Measurements from ENCODE around the gene DTD1.

Gene DTD1

DNA sequence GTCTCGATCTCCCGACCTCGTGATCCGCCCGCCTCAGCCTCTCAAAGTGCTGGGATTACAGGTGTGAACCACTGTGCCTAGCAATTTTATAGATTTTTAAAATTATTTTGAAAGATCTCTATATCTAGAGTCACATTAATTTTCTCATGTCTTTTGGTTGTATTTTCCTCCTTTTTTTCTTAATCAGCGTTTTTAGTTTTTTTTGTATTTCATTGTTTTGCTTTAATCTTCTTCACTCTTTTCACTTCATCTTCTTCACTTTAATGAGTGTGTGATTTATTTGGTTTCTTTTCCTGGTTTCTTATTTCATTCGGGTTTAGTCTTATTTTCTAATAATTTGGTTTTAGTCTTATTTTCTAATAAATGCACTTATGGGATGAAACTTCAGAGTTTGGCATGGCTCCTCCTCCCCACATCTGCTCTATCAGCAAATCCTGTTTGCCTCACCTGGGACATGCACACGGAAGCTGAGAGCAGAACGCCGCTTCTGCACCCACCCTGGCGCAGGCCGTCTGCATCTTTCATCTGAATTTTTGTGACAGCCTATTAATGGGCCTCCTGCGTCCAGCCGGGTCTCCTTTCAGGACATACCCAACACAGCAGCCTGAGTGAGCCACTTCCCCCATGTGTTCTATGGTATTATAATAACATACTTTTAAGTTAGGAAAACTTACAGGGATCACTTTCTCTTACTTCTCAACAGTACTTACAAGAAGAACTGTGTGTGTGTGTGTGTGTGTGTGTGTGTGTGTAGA, 35.5 kb downstream of the DTD1 start:
- H3K4me3 ChIP-seq (ENCODE audit: low read depth, low read length) = no peak overlapping the region
- TF ChIP-seq CTCF (IDR thresholded peaks at IDR 0.05; ENCODE audit: low read depth, low read length, missing control alignments) = no peak
- in situ Hi-C loops (cut with HindIII; ENCODE audit: low sequenced_read_pairs) = no loop called here
- DNase-seq (ENCODE audit: low read depth) = no peak

DNA sequence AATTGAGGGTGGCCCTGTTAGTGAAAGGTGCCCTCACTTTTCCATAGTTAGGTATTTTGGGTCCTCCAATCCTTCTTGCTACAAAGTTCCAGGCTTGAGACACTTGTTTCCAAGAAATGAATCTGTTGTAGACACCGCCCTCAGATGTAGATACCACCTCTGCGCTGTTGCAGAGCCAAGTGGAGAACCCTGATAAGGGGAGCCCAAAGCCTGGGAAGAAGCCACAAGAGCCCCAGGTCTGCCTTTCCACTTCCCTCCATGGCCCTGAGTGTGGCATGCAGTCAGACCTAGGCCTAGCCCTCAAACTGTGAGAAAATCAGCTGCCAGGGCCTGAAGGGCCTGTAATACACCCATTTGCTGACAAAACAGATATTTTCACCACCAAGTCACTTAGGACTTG, 37.1 kb downstream of the DTD1 start:
- in situ Hi-C loops (cut with HindIII; ENCODE audit: low sequenced_read_pairs) = loop anchor here (25.0 kb wide), 1 partner anchor 1037 kb away; no protein-coding TSS in a partner anchor
- H3K4me3 ChIP-seq (ENCODE audit: low read depth, low read length) = no peak overlapping the region
- DNase-seq (ENCODE audit: low read depth) = no peak
- no peak for TF ChIP-seq CTCF (IDR thresholded peaks at IDR 0.05; ENCODE audit: low read depth, low read length, missing control alignments)

GRCh38 chr20:18625907-18626655, 38.2 kb downstream of the DTD1 start:
- in situ Hi-C loops (cut with HindIII; ENCODE audit: low sequenced_read_pairs) = loop anchor here (25.0 kb wide), 1 partner anchor 1036 kb away; no protein-coding TSS in a partner anchor
- no peak for TF ChIP-seq CTCF (IDR thresholded peaks at IDR 0.05; ENCODE audit: low read depth, low read length, missing control alignments)
- no peak overlapping the region for H3K4me3 ChIP-seq (ENCODE audit: low read depth, low read length)
- DNase-seq (ENCODE audit: low read depth) = no peak

DNA sequence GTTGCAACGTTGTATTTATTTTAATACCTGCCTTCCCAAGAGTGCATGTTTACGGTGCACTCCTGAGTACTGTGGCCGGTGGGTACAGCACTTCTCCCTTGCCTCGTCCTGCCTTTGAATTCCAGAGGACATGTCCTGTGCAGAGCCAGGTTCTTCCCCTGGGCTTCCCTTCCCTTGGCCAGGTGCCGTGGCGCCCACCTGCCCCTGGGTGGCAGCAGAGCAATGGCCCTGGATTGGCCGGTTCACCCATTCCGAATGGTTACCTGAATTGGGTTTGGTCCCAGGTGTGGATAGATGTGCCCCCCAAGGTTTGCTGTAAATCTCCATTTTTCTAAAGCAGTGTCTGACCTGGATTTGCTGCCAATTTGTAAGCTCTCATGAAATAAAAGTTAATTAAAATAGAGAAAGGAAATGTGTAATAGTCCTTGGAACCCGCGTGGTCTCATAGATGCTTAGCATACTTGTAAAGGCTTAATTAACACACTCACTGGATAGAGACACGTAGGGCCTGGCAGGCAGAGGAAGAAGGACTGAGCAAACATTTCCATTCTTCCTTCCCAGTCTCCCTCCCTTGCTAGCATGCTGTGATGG, 40.6 kb downstream of the DTD1 start:
- TF ChIP-seq CTCF (IDR thresholded peaks at IDR 0.05; ENCODE audit: low read depth, low read length, missing control alignments) = peak; percentile 71
- in situ Hi-C loops (cut with HindIII; ENCODE audit: low sequenced_read_pairs) = loop anchor here (25.0 kb wide), 1 partner anchor 1034 kb away; no protein-coding TSS in a partner anchor
- no peak overlapping the region for H3K4me3 ChIP-seq (ENCODE audit: low read depth, low read length)
- DNase-seq (ENCODE audit: low read depth) = no peak

DNA sequence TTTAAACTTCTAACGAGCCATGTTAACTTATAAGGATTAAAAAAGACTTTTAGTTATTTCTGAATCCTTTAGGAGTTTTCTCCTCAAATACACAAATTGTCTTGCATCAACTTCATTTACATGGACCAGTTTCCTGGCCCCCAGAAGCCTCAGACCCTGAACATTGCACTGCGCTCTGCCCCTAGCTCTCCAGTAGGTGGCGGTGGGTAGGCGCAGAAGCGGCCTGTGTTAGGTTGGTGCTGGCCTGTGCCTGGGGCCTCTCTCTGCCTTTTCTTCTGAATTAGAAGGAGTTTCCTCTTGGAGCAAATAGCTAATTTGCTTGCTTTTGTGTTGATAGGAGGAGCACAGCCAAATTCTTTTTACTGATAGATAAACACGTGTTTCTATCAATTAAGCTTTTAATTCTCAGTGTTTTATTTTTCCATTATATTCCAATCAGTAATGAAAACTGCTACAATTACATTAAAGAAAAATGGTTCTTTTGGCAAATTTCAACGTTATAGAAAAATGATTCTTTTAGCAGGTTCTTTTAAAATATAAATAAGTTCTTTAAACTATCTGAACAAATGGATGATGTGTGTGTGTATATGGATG, 44.4 kb downstream of the DTD1 start:
- in situ Hi-C loops (cut with HindIII; ENCODE audit: low sequenced_read_pairs) = loop anchor here (25.0 kb wide), 1 partner anchor 1030 kb away; no protein-coding TSS in a partner anchor
- DNase-seq (ENCODE audit: low read depth) = peak; percentile 24
- H3K4me3 ChIP-seq (ENCODE audit: low read depth, low read length) = no peak overlapping the region
- peak; percentile 99 for TF ChIP-seq CTCF (IDR thresholded peaks at IDR 0.05; ENCODE audit: low read depth, low read length, missing control alignments)

- no peak overlapping the region for H3K4me3 ChIP-seq (ENCODE audit: low read depth, low read length)
- in situ Hi-C loops (cut with HindIII; ENCODE audit: low sequenced_read_pairs) = loop anchor here (25.0 kb wide), 1 partner anchor 1029 kb away; no protein-coding TSS in a partner anchor
- no peak for DNase-seq (ENCODE audit: low read depth)
- no peak for TF ChIP-seq CTCF (IDR thresholded peaks at IDR 0.05; ENCODE audit: low read depth, low read length, missing control alignments)
These were observed 45.6 kb downstream of the DTD1 start for GRCh38 chr20:18633411-18633810.
